H1 (cell line): Measurements from ENCODE around the gene RNF212. TPM values are rescaled to one million over a fixed set of nuclear protein-coding genes. Genes with fewer than 3 reads are reported as not detected.
A peak's percentile ranks its signal among the peaks of the same experiment; 100 is the strongest.

Experiments
- CTCF ChIA-PET: fragments of 300-600 bp; sonication (Branson Sonifier 250); formaldehyde crosslinking; loops from one replicate; lab custom pipeline; 2021; ENCODE audit not compliant: partially characterized antibody; lab: Charles Lee
- POLR2A ChIA-PET: fragments of 300-600 bp; sonication (Branson Sonifier 250); formaldehyde crosslinking; loops from one replicate; lab custom pipeline; 2021; ENCODE audit warnings: inconsistent platforms; ENCODE audit not compliant: partially characterized antibody; lab: Charles Lee
- DNase-seq, 2 experiments: peaks; one replicate each; pipeline versions ENCODE4 v3.0.0 to v3.0.0-alpha.2; 2010 to 2022; ENCODE audit warnings: low spot score in 2 of 2, low read depth in 1 of 2, mixed read lengths in 1 of 2
- FAIRE-seq: peaks from 2 replicates; lab custom pipeline; 2011; peaks lifted over from hg19 to GRCh38; lab: Jason Lieb, UNC
- H2AFZ ChIP-seq: 2 replicates; pipeline ENCODE4 v1.8.1; 2012; ENCODE audit warnings: low read length, inconsistent platforms
- H2AK5ac ChIP-seq: 2 replicates; pipeline ENCODE4 v1.6.1; 2013; ENCODE audit warnings: low read depth, low read length
- H2BK120ac ChIP-seq: replicated peaks from 2 replicates; pipeline ENCODE3; 2013; ENCODE audit warnings: low read depth, low read length, inconsistent platforms
- H2BK12ac ChIP-seq: 2 replicates; pipeline ENCODE4 v1.6.1; 2013; ENCODE audit warnings: low read depth, low read length
- H2BK15ac ChIP-seq: 2 replicates; pipeline ENCODE4 v1.6.1; 2013; ENCODE audit warnings: low read length
- H2BK20ac ChIP-seq: 2 replicates; pipeline ENCODE4 v1.6.1; 2013; ENCODE audit warnings: low read length
- H2BK5ac ChIP-seq: 2 replicates; pipeline ENCODE4 v1.6.1; 2013; ENCODE audit warnings: low read depth, low read length
- H3K14ac ChIP-seq: 2 replicates; pipeline ENCODE4 v1.6.1; 2013; ENCODE audit warnings: inconsistent platforms; ENCODE audit not compliant: insufficient read length
- H3K18ac ChIP-seq: 2 replicates; pipeline ENCODE4 v1.6.1; 2013; ENCODE audit warnings: low read length; ENCODE audit errors: extremely low read depth
- H3K23ac ChIP-seq: 2 replicates; pipeline ENCODE4 v1.6.1; 2013; ENCODE audit warnings: inconsistent platforms; ENCODE audit not compliant: insufficient read length
- H3K23me2 ChIP-seq: 2 replicates; pipeline ENCODE4 v1.6.1; 2013; ENCODE audit warnings: low read depth, low read length
- H3K27ac ChIP-seq: 2 replicates; pipeline ENCODE4 v1.6.1; 2011; ENCODE audit warnings: low read depth, low read length, inconsistent platforms
- H3K27me3 ChIP-seq, 4 experiments: replicated peaks in 1 of 4; 1 replicate in 1 of 4; 2 replicates in 3 of 4; pipeline versions ENCODE4 v1.6.1 to v1.8.1; 2011 to 2013; ENCODE audit warnings: low read length in 3 of 4, mild to moderate bottlenecking in 3 of 4, inconsistent platforms in 2 of 4, mixed read lengths in 2 of 4, moderate library complexity in 1 of 4; ENCODE audit not compliant: control insufficient read depth in 3 of 4, insufficient read depth in 3 of 4; ENCODE audit errors: extremely low read depth in 1 of 4
- H3K36me3 ChIP-seq, 4 experiments: 2 replicates each; pipeline versions ENCODE4 v1.6.1 to v1.8.1; 2011 to 2013; ENCODE audit warnings: mild to moderate bottlenecking in 4 of 4, low read length in 3 of 4, moderate library complexity in 2 of 4, control low read depth in 1 of 4, inconsistent platforms in 1 of 4; ENCODE audit not compliant: insufficient read depth in 4 of 4, control insufficient read depth in 2 of 4
- H3K4ac ChIP-seq: replicated peaks from 2 replicates; pipeline ENCODE3; 2013; ENCODE audit warnings: low read length, low read depth, mixed read lengths, inconsistent platforms; ENCODE audit not compliant: insufficient read length
- H3K4me1 ChIP-seq, 4 experiments: replicated peaks in 1 of 4; 1 replicate in 1 of 4; 2 replicates in 3 of 4; pipeline versions ENCODE4 v1.6.1 to v1.8.1; 2011 to 2013; ENCODE audit warnings: low read length in 3 of 4, inconsistent platforms in 2 of 4, mixed read lengths in 1 of 4; ENCODE audit not compliant: insufficient read depth in 4 of 4, control insufficient read depth in 3 of 4
- H3K4me2 ChIP-seq, 2 experiments: 2 replicates each; pipeline versions ENCODE4 v1.6.1 to v1.8.1; 2011 to 2013; ENCODE audit warnings: low read depth in 2 of 2, low read length in 2 of 2, control low read depth in 1 of 2, inconsistent platforms in 1 of 2, mild to moderate bottlenecking in 1 of 2; ENCODE audit not compliant: insufficient read depth in 1 of 2
- H3K4me3 ChIP-seq, 4 experiments: fragments of 200-600, 300-600 bp in 1 of 4; sonication (generic), shearing (Covaris generic), sonication (Bioruptor Twin) in 1 of 4; 2 replicates each; pipeline versions ENCODE4 v1.5.1 to v1.8.1; 2011 to 2016; ENCODE audit warnings: low read length in 4 of 4, low read depth in 3 of 4, control low read depth in 2 of 4, inconsistent platforms in 2 of 4, mild to moderate bottlenecking in 2 of 4, mixed read lengths in 1 of 4, moderate library complexity in 1 of 4; ENCODE audit not compliant: insufficient read depth in 2 of 4; ENCODE audit errors: extremely low read depth in 1 of 4
- H3K56ac ChIP-seq: replicated peaks from 2 replicates; pipeline ENCODE3; 2013; ENCODE audit warnings: low read depth, mild to moderate bottlenecking, mixed read lengths, low read length, inconsistent platforms; ENCODE audit not compliant: insufficient read length
- H3K79me1 ChIP-seq: 2 replicates; pipeline ENCODE4 v1.6.1; 2013; ENCODE audit warnings: low read depth, low read length, control low read depth
- H3K79me2 ChIP-seq, 2 experiments: 2 replicates each; pipeline versions ENCODE4 v1.6.1 to v1.8.1; 2012 to 2013; ENCODE audit warnings: low read length in 2 of 2, mild to moderate bottlenecking in 2 of 2, inconsistent platforms in 1 of 2; ENCODE audit not compliant: insufficient read depth in 2 of 2, control insufficient read depth in 1 of 2
- H3K9ac ChIP-seq, 4 experiments: replicated peaks in 1 of 4; 1 replicate in 1 of 4; 2 replicates in 3 of 4; pipeline versions ENCODE4 v1.6.1 to v1.8.1; 2011 to 2013; ENCODE audit warnings: low read depth in 3 of 4, low read length in 3 of 4, control low read depth in 2 of 4, mild to moderate bottlenecking in 2 of 4, moderate library complexity in 2 of 4, inconsistent platforms in 1 of 4; ENCODE audit errors: extremely low read depth in 1 of 4
- H3K9me3 ChIP-seq, 2 experiments: 2 replicates each; pipeline versions ENCODE4 v1.6.1 to v1.8.1; 2012 to 2013; ENCODE audit warnings: mild to moderate bottlenecking in 2 of 2, moderate library complexity in 2 of 2, control low read depth in 1 of 2, inconsistent platforms in 1 of 2, low read depth in 1 of 2, low read length in 1 of 2, mixed read lengths in 1 of 2; ENCODE audit not compliant: insufficient read depth in 2 of 2
- H4K20me1 ChIP-seq, 2 experiments: replicated peaks in 1 of 2; 2 replicates each; pipeline versions ENCODE3 to v1.8.1; 2011 to 2013; ENCODE audit warnings: inconsistent platforms in 2 of 2, low read length in 2 of 2, mild to moderate bottlenecking in 1 of 2; ENCODE audit not compliant: insufficient read depth in 2 of 2, control insufficient read depth in 1 of 2
- H4K5ac ChIP-seq: 2 replicates; pipeline ENCODE4 v1.6.1; 2013; ENCODE audit warnings: low read length, low read depth, mixed read lengths, inconsistent platforms; ENCODE audit not compliant: insufficient read length
- H4K8ac ChIP-seq: 2 replicates; pipeline ENCODE4 v1.8.0; 2013; ENCODE audit warnings: mild to moderate bottlenecking, moderate library complexity, low read length, inconsistent platforms; ENCODE audit not compliant: insufficient read depth; ENCODE audit errors: extremely low read depth
- H4K91ac ChIP-seq: replicated peaks from 2 replicates; pipeline ENCODE3; 2013; ENCODE audit warnings: low read length, mixed read lengths, inconsistent platforms; ENCODE audit not compliant: insufficient read length
- BCL11A ChIP-seq, 2 experiments: IDR thresholded peaks; one replicate each; pipeline ENCODE4 v1.6.1; 2011; ENCODE audit warnings: low read depth in 2 of 2, low read length in 2 of 2, mild to moderate bottlenecking in 2 of 2
- E2F6 ChIP-seq: IDR thresholded peaks from 2 replicates; pipeline ENCODE4 v1.6.1; 2012; ENCODE audit warnings: inconsistent platforms
- HDAC6 ChIP-seq: IDR thresholded peaks from one replicate; pipeline ENCODE4 v1.7.1; 2012; ENCODE audit warnings: low read depth, mild to moderate bottlenecking, inconsistent platforms, low read length, moderate library complexity
- JUN ChIP-seq: IDR thresholded peaks from 2 replicates; pipeline ENCODE4 v1.6.1; 2011; ENCODE audit warnings: low read depth, mild to moderate bottlenecking, improper control_type of control experiment, low read length
- NRF1 ChIP-seq: IDR thresholded peaks from 2 replicates; pipeline ENCODE4 v1.6.1; 2011; ENCODE audit warnings: mild to moderate bottlenecking, low read depth, low read length, improper control_type of control experiment
- POLR2A ChIP-seq, 2 experiments: IDR thresholded peaks; 1 replicate in 1 of 2; 2 replicates in 1 of 2; pipeline ENCODE4 v1.6.1; 2011; ENCODE audit warnings: low read depth in 2 of 2, low read length in 2 of 2, mild to moderate bottlenecking in 2 of 2; ENCODE audit errors: control extremely low read depth in 1 of 2
- POLR2AphosphoS5 ChIP-seq: IDR thresholded peaks from 2 replicates; pipeline ENCODE4 v1.6.1; 2011; ENCODE audit warnings: low read depth, low read length
- RXRA ChIP-seq: IDR thresholded peaks from 2 replicates; pipeline ENCODE4 v1.6.1; 2011; ENCODE audit warnings: low read depth, mild to moderate bottlenecking, low read length, moderate library complexity; ENCODE audit not compliant: insufficient read depth
- SP1 ChIP-seq: IDR thresholded peaks from 2 replicates; pipeline ENCODE4 v1.6.1; 2011; ENCODE audit warnings: low read depth, low read length
- TCF12 ChIP-seq: IDR thresholded peaks from 2 replicates; pipeline ENCODE4 v1.6.1; 2011; ENCODE audit warnings: low read depth, mild to moderate bottlenecking, low read length
- WGBS, 2 experiments: shearing (Covaris generic) in 1 of 2; methylation state at CpG; one replicate each; pipeline versions ENCODE4 v1.1.6 to v1.1.7; 2013 to 2015; ENCODE audit warnings: low lambda C conversion rate in 2 of 2, mixed read lengths in 2 of 2, inconsistent platforms in 1 of 2, low coverage in 1 of 2, missing lambda C conversion rate in 1 of 2; ENCODE audit not compliant: insufficient replicate concordance in 2 of 2, insufficient coverage in 1 of 2, insufficient read length in 1 of 2; ENCODE audit errors: extremely low coverage in 1 of 2, missing lambda C conversion rate in 1 of 2; 5-methylcytosine and 5-hydroxymethylcytosine counted together
- polyA plus RNA-seq, 7 experiments: library from polyadenylated mRNA; depleted of rRNA in 3 of 7; stranded (reverse) in 5 of 7; unstranded in 2 of 7; fragments of >200 nt in 5 of 7; fragments of 200-250 nt in 2 of 7; gene quantifications; 1 replicate in 5 of 7; 2 replicates in 1 of 7; 4 replicates in 1 of 7; pipeline versions ENCODE4 v1.2.1 to v1.2.3, GENCODE V29; 2011 to 2013; ENCODE audit warnings: missing spikeins in 2 of 7, mixed read lengths in 2 of 7
- total RNA-seq: library from RNA; stranded (reverse); fragmentation: NEBNext Ultra II Directional; extraction: Animal tissue kit (Norgen Biotek cat#: 25700); gene quantifications from 2 replicates; pipeline ENCODE4 v1.2.1, GENCODE V29; 2021
- TF ChIP-seq, protein P1 (sequence below): IDR thresholded peaks from 2 replicates; pipeline ENCODE4 v1.6.1; 2012; ENCODE audit warnings: inconsistent platforms
- TF ChIP-seq, protein P2 (sequence below): IDR thresholded peaks from 2 replicates; pipeline ENCODE4 v1.6.1; 2011; ENCODE audit warnings: low read length, improper control_type of control experiment

The RNF212 gene
- total and polyA plus RNA-seq, 2 of the 8 experiments (the other 6 are each of a cell fraction or from before 2014, with no cell fraction given), result 3.4 to 5.4 TPM

GRCh38 chr4:1042352-1043055, 70.9 kb downstream of the RNF212 start:
- Histone ChIP-seq H3K14ac (no peak overlapping the region), H3K79me1 (no peaks in the 10 kb centered on the region), H4K20me1 (peaks cover 0 to 2% of the 10 kb centered on the region in 2 experiments), H2BK120ac (no peak overlapping the region), H2BK15ac (no peak overlapping the region), H3K36me3 (no peaks in the 10 kb centered on the region), H3K27me3 (peaks cover 0 to 5% (median 0%) of the 10 kb centered on the region in 4 experiments; a peak in 3 of 7 replicates), H2AK5ac (peak overlapping the region; percentile 65; the same call in 1 of the 2 replicates), H3K4ac (no peak overlapping the region), H4K91ac (no peak overlapping the region), H3K9me3 (no peaks in the 10 kb centered on the region), H3K4me3 (no peak overlapping the region), H2BK12ac (0 out of 2 replicates have a peak overlapping the region, but pooled peaks have one; percentile 50), H3K23me2 (peaks cover 14% of the 10 kb centered on the region), H4K8ac (no peak overlapping the region; the same call in 1 of the 2 replicates), H3K79me2 (no peaks in the 10 kb centered on the region), H3K9ac (no peak overlapping the region), H2AFZ (no peak overlapping the region), H2BK20ac (no peak overlapping the region), H3K18ac (no peak overlapping the region), H2BK5ac (peak overlapping the region; percentile 66; the same call in 1 of the 2 replicates), H4K5ac (no peak overlapping the region), H3K56ac (no peak overlapping the region), H3K4me2 (no peak overlapping the region), H3K4me1 (peaks cover 0 to 26% (median 15%) of the 10 kb centered on the region in 4 experiments; a peak in 6 of 7 replicates), H3K27ac (no peak overlapping the region), H3K23ac (no peak overlapping the region)
- CTCF ChIA-PET, result no interaction called here
- 100% methylated on average over 2 of the region's 17 CpGs; no CpG with 5 or more reads in 1 of the 2 experiments for WGBS, 2 experiments
- POLR2A ChIA-PET, result no interaction called here
- FAIRE-seq (no peak), DNase-seq (no peak)
- TF ChIP-seq POLR2A (IDR thresholded peaks at IDR 0.05; ENCODE audit: control extremely low read depth in 1 of 2, low read depth in 2 of 2, low read length in 2 of 2) (no peak), SP1 (no peak), TCF12 (no peak), BCL11A (IDR thresholded peaks at IDR 0.05; ENCODE audit: low read depth in 2 of 2, low read length in 2 of 2) (no peak), E2F6 (no peak), JUN (no peak), HDAC6 (no peak), NRF1 (no peak), RXRA (no peak), POLR2AphosphoS5 (no peak)
- TF ChIP-seq, protein P1, sequence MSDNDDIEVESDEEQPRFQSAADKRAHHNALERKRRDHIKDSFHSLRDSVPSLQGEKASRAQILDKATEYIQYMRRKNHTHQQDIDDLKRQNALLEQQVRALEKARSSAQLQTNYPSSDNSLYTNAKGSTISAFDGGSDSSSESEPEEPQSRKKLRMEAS, result no peak
- TF ChIP-seq, protein P2, sequence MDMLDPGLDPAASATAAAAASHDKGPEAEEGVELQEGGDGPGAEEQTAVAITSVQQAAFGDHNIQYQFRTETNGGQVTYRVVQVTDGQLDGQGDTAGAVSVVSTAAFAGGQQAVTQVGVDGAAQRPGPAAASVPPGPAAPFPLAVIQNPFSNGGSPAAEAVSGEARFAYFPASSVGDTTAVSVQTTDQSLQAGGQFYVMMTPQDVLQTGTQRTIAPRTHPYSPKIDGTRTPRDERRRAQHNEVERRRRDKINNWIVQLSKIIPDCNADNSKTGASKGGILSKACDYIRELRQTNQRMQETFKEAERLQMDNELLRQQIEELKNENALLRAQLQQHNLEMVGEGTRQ, result no peak
- TF ChIP-seq, all 59 proteins: peak for 0
